HG03095 (cell line): Measurements from ENCODE around the gene CLEC14A.

Experiments
- ATAC-seq: cut with Tn5 transposase; IDR thresholded peaks from one replicate; pipeline ENCODE4 v1.9.1; 2021; ENCODE audit warnings: moderate library complexity; ENCODE audit not compliant: unreplicated experiment

CLEC14A gene

GRCh38 chr14:38248321-38249028 lies 7.4 kb downstream of the CLEC14A start:
- no peak for ATAC-seq

GRCh38 chr14:38243696-38244240 lies 12.1 kb downstream of the CLEC14A start:
- no peak for ATAC-seq

- no peak for ATAC-seq
Observed at GRCh38 chr14:38238878-38239277, 17.0 kb downstream of the CLEC14A start.

GRCh38 chr14:38238332-38238731 lies 17.6 kb downstream of the CLEC14A start:
- ATAC-seq = no peak

DNA sequence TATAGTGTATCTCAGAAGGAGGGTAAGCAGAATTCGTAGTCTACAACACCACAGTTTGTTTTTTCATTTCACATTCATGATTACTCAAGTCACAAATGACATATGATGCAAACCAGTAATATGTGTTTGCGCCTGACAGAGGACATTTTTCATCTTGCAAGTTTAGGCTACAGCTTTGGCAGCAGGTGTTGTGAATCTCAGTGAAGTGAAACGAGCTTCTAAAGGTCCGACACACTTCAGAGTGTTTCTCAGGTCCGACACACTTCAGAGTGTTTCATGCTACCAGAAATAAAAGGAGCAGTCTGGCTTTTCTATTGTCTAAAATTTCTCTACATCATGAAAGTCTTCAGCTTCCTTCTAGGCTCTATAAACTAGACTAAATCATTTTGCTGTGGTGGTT lies 22.7 kb downstream of the CLEC14A start:
- no peak for ATAC-seq

DNA sequence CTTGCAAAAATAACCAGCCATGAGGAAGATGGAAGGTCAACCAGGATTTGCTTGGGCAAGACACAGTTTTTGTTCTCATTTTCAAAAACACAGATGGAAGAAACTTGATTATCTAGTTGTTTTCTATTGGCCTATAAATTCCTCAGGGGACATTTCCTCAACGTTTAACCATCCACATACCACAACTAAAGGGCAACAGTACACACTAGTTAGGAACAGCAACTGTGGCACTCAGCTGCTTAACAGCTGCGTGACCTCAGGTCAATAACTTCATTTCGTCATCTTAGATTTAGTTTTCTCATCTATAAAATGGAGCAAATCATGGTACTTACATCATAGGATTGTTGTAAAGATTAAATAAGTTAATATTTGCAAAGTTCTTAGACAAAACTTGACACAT lies 29.5 kb downstream of the CLEC14A start:
- ATAC-seq = no peak

DNA sequence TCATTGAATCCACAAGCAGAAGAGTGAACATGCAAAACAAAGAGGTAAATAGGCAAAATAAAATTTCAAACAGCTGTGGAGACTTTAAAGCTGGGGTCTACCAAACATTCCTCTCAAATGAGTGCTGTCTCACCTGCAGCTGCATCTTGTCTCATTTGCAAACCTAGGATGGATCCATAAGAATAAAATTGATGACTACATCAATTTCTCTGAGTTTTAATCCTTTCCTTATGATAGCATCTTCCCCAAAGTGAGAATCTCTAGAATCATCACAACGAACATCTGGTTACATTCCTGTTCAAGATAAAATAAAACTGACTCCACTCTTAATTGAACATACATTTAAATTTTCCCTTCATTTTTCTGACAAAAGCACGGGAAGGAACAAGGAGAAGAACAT lies 29.9 kb downstream of the CLEC14A start:
- no peak for ATAC-seq

GRCh38 chr14:38224338-38224737 lies 31.6 kb downstream of the CLEC14A start:
- no peak for ATAC-seq

DNA sequence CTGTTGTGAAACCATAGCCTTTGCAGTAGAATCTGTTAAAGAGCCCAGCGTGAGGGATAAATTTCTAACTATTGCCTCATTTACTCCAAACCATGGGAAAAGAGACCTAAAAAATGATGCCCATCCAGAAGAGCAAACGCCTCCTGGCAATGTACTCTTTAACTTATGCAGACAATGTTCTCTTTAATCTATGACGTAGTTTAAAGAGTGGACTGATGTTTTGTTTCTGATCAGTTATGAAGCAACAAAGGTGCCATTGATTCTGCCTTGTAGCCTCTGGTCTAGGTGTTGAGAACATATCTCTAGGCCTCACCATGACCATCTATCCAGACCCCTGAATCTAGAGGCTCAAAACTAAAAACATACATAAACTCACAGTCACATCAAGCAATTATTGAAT lies 34.8 kb downstream of the CLEC14A start:
- ATAC-seq = no peak

DNA sequence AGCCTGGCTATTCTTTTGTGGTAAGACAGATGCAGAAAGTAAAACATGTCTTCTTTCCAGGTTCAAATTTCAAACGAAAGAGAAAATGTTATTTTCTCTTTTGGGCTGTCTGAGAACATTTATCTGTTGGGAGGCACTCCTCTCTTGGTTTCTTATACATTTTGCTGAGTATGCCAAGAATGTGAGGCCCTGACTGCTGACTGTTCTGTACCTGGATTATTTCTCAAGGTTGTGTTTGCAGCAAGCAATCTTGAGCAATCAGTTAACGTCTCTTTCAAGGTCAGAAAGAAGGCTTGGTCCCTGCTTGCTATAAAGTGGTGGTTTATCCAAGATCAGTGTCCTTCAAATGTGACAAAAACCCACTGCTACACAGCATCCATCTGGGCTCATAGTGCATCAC lies 38.3 kb downstream of the CLEC14A start:
- ATAC-seq = no peak

DNA sequence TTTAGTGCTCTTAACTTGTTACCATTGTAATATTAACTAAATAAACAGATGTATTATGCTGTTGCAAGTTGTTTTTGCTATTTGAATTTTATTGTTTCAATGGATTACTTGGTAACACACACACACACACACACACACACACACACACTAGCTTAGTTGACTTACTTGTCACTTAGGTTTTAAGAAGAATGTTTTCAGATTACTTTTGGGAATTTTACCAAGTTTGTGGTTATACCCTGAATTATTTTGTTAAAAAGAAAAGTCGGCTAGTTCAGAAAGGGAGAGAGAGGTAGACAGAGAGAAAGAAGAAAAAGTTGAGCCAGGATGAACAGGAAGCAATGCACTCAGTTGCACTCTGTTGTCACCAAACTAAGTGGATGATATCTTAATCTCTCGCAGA lies 42.9 kb downstream of the CLEC14A start:
- no peak for ATAC-seq

DNA sequence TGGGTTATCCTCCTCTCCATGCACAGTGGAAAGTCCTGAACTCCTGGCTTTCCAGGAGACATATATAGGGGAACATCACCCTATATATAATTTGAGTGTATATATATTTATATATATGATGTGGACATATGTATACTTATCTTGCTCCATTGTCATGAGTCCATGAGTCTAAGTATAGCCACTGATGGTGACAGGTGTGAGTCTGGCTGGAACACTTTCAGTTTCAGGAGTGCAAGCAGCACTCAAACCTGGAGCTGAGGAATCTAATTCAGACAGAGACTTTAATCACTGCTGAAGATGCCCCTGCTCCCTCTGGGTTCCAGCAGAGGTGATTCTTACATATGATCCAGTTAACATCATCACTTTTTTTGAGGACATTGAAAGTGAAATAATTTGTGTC lies 43.8 kb downstream of the CLEC14A start:
- no peak for ATAC-seq

- no peak for ATAC-seq
Observed at GRCh38 chr14:38211255-38211735, 44.6 kb downstream of the CLEC14A start.

DNA sequence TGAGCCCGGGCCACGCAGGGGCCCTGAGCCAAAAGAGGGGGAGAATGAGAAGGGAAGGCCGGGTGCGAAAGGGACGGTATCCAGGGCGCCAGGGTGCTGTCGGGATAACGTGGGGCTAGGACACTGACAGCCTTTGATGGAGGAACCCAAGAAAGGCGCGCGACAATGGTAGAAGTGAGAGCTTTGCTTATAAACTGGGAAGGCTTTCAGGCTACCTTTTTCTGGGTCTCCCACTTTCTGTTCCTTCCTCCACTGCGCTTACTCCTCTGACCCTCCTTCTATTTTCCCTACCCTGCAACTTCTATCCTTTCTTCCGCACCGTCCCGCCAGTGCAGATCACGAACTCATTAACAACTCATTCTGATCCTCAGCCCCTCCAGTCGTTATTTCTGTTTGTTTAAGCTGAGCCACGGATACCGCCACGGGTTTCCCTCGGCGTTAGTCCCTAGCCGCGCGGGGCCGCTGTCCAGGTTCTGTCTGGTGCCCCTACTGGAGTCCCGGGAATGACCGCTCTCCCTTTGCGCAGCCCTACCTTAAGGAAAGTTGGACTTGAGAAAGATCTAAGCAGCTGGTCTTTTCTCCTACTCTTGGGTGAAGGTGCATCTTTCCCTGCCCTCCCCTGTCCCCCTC lies 45.2 kb downstream of the CLEC14A start:
- ATAC-seq = no peak

DNA sequence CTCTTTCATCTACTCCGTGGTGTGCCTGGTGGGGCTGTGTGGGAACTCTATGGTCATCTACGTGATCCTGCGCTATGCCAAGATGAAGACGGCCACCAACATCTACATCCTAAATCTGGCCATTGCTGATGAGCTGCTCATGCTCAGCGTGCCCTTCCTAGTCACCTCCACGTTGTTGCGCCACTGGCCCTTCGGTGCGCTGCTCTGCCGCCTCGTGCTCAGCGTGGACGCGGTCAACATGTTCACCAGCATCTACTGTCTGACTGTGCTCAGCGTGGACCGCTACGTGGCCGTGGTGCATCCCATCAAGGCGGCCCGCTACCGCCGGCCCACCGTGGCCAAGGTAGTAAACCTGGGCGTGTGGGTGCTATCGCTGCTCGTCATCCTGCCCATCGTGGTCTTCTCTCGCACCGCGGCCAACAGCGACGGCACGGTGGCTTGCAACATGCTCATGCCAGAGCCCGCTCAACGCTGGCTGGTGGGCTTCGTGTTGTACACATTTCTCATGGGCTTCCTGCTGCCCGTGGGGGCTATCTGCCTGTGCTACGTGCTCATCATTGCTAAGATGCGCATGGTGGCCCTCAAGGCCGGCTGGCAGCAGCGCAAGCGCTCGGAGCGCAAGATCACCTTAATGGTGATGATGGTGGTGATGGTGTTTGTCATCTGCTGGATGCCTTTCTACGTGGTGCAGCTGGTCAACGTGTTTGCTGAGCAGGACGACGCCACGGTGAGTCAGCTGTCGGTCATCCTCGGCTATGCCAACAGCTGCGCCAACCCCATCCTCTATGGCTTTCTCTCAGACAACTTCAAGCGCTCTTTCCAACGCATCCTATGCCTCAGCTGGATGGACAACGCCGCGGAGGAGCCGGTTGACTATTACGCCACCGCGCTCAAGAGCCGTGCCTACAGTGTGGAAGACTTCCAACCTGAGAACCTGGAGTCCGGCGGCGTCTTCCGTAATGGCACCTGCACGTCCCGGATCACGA lies 46.0 kb downstream of the CLEC14A start:
- no peak for ATAC-seq

DNA sequence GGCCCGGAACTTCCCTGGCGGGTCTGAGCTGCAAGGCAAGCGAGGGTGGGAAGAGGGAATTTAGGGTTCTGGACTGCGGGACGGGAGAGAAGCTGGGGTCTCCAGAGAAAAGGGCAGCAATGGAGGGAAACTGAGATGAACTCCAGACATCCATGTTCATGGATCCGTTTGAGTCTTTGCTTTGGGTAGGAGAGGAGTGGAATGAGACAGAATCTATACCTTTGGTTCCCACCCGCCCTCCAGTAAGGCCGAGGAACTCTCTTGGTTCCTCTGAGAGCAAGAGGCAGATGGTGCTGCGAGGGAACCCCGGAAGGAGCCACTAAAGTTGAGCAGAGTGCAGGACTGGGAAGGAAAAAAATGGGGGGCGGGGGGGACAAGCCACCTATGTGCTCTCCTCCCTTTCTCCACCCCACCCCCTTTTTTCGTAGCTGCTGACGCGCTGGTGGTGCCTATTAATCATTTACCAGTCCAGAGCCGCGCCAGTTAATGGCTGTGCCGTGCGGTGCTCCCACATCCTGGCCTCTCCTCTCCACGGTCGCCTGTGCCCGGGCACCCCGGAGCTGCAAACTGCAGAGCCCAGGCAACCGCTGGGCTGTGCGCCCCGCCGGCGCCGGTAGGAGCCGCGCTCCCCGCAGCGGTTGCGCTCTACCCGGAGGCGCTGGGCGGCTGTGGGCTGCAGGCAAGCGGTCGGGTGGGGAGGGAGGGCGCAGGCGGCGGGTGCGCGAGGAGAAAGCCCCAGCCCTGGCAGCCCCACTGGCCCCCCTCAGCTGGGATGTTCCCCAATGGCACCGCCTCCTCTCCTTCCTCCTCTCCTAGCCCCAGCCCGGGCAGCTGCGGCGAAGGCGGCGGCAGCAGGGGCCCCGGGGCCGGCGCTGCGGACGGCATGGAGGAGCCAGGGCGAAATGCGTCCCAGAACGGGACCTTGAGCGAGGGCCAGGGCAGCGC lies 47.0 kb downstream of the CLEC14A start:
- no peak for ATAC-seq

DNA sequence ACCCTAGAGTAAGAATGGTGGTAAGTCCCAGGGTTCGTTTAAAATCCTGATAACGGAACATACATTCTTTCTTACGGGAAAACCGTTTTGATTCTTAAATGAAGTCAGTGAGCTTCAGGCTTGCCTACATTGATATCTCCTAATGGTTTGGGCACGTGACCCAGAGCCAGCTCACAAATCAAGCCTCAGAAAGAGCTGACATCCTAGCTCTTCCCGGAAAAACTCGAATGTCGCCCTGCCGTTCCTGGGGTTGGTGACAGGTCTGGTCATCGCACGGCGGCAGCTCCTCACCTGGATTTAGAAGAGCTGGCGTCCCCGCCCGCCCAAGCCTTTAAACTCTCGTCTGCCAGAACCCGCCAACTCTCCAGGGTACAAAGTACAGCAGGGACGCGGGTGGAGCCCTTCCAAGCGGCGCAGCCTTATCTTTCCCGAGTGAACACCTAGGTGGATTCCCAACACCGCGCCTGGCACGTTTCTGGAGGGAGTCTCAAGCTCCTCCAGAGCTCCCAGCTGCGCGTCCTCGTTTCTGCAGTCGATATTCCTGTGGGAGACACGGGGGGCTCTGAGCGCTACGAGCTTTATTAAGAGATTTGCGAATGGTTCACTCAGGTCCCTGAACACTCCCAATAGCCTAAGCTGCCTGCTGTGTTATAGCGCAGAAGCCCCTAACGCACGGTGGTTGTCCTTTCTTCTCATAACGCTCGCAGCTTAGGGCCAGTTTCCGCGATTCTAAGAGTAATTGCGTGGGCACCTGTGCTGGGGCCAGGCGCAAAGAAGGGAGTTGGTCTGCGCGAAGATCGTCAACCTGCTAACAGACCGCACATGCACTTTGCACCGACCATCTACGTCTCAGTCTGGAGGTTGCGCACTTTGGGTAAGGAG lies 47.9 kb downstream of the CLEC14A start, which contains the start of gene SSTR1:
Gene SSTR1, plus strand, starts transcription at position 169 of the 882 bp plus-strand sequence. CDS start 1,486 bp downstream, outside the sequence.
- no peak for ATAC-seq

DNA sequence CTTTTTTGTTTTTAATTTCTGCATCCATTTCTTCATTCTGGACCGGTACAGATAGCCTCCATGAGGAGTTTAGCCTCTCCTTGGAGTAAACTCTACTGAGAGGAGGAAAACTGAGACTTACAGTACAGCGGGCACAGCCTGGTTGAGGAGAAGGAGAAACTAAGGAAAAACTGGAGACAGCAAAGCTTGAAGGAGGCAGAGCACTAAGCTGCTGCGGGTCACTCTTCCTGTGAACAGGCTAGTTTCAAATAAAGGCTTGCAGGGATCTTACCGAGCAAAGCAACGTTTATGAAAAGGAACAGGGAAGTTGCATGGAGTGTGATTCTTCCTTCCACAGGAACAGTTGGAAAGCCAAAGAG lies 48.5 kb downstream of the CLEC14A start:
- ATAC-seq = no peak
